Activated naive CD8-positive, alpha-beta T cell treated with anti-CD3 and anti-CD28 coated beads, Interleukin-2, amount 50 U/mL, for 16 hours (primary cell): ENCODE data around the gene RAPH1.

Experiments
- DNase-seq: peaks from one replicate; pipeline ENCODE4 v3.0.0-alpha.2; 2020; ENCODE audit warnings: low read depth, low spot score

Gene RAPH1

GRCh38 chr2:203535078-203535783 is at the start of gene RAPH1:
TSS of gene RAPH1 (minus strand) at chr2:203535301. CDS start at chr2:203495353, 39,948 bp downstream.
- peak; percentile 7 for DNase-seq

GRCh38 chr2:203584784-203585183 is 49.7 kb upstream of the RAPH1 start:
- DNase-seq: no peak

GRCh38 chr2:203583701-203584100 is 48.6 kb upstream of the RAPH1 start:
- DNase-seq: no peak

- no peak for DNase-seq
These were observed 48.1 kb upstream of the RAPH1 start for GRCh38 chr2:203583084-203583695.

GRCh38 chr2:203582468-203582867 is 47.4 kb upstream of the RAPH1 start:
- no peak for DNase-seq

GRCh38 chr2:203580844-203581243 is 45.7 kb upstream of the RAPH1 start:
- DNase-seq: no peak

- no peak for DNase-seq
These were observed 44.6 kb upstream of the RAPH1 start for GRCh38 chr2:203579730-203580129.

- no peak for DNase-seq
These were observed 43.9 kb upstream of the RAPH1 start for GRCh38 chr2:203578759-203579643.

GRCh38 chr2:203574824-203575223 is 39.7 kb upstream of the RAPH1 start:
- no peak for DNase-seq

GRCh38 chr2:203572316-203572715 is 37.2 kb upstream of the RAPH1 start:
- DNase-seq: no peak

GRCh38 chr2:203569677-203570316 is 34.7 kb upstream of the RAPH1 start:
- no peak for DNase-seq

GRCh38 chr2:203567691-203568090 is 32.6 kb upstream of the RAPH1 start:
- no peak for DNase-seq

- no peak for DNase-seq
These were observed 31.1 kb upstream of the RAPH1 start for GRCh38 chr2:203566161-203566560.

GRCh38 chr2:203565076-203565475 is 30.0 kb upstream of the RAPH1 start:
- DNase-seq: no peak

- no peak for DNase-seq
These were observed 27.2 kb upstream of the RAPH1 start for GRCh38 chr2:203562268-203562667.

GRCh38 chr2:203559641-203560040 is 24.5 kb upstream of the RAPH1 start:
- no peak for DNase-seq

- DNase-seq: no peak
These were observed 18.7 kb upstream of the RAPH1 start for GRCh38 chr2:203553784-203554183.

GRCh38 chr2:203551778-203552177 is 16.7 kb upstream of the RAPH1 start:
- no peak for DNase-seq

GRCh38 chr2:203550266-203550665 is 15.2 kb upstream of the RAPH1 start:
- no peak for DNase-seq

- DNase-seq: no peak
These were observed 14.3 kb upstream of the RAPH1 start for GRCh38 chr2:203549406-203549805.

- no peak for DNase-seq
These were observed 13.8 kb upstream of the RAPH1 start for GRCh38 chr2:203548887-203549286.

- no peak for DNase-seq
These were observed 12.3 kb upstream of the RAPH1 start for GRCh38 chr2:203547356-203547755.
